Hepatocyte (in vitro differentiated cells): ENCODE measurements around the gene SNX2. TPM values are rescaled to one million over a fixed set of nuclear protein-coding genes. Genes with fewer than 3 reads are reported as not detected.

Experiments
- DNase-seq: peaks from one replicate; pipeline ENCODE4 v3.0.0-alpha.2; 2016; ENCODE audit warnings: low spot score
- H2AFZ ChIP-seq: fragments of 200-600 bp; sonication (generic); 2 replicates; pipeline ENCODE4 v1.6.0; 2016; ENCODE audit warnings: antibody characterized with exemption, mild to moderate bottlenecking
- H3K27ac ChIP-seq: fragments of 200-600 bp; sonication (generic); 2 replicates; pipeline ENCODE4 v1.5.1; 2016; ENCODE audit warnings: mild to moderate bottlenecking
- H3K27me3 ChIP-seq: fragments of 200-600 bp; sonication (generic); 2 replicates; pipeline ENCODE4 v1.6.1; 2016
- H3K36me3 ChIP-seq: fragments of 200-600 bp; sonication (generic); replicated peaks from 2 replicates; pipeline ENCODE4 v1.5.1; 2016; ENCODE audit warnings: low read depth; ENCODE audit not compliant: insufficient read depth
- H3K4me1 ChIP-seq: fragments of 200-600 bp; sonication (generic); 2 replicates; pipeline ENCODE4 v1.5.1; 2016; ENCODE audit warnings: mild to moderate bottlenecking, moderate library complexity; ENCODE audit not compliant: insufficient read depth
- H3K4me2 ChIP-seq: fragments of 200-600 bp; sonication (generic); 2 replicates; pipeline ENCODE4 v1.6.0; 2016
- H3K4me3 ChIP-seq: fragments of 200-600 bp; sonication (generic); 2 replicates; pipeline ENCODE4 v1.5.1; 2016; ENCODE audit warnings: mild to moderate bottlenecking
- H3K79me2 ChIP-seq: fragments of 200-600 bp; sonication (generic); 2 replicates; pipeline ENCODE4 v1.6.0; 2017; ENCODE audit warnings: mild to moderate bottlenecking
- H3K9me2 ChIP-seq: fragments of 200-600 bp; sonication (generic); replicated peaks from 2 replicates; pipeline ENCODE4 v1.6.0; 2017; ENCODE audit warnings: mild to moderate bottlenecking; ENCODE audit not compliant: insufficient read depth
- H3K9me3 ChIP-seq: fragments of 200-600 bp; sonication (generic); 2 replicates; pipeline ENCODE4 v1.5.1; 2016; ENCODE audit warnings: low read depth, mild to moderate bottlenecking
- H4K20me1 ChIP-seq: fragments of 200-600 bp; sonication (generic); 2 replicates; pipeline ENCODE4 v1.6.0; 2016; ENCODE audit warnings: mild to moderate bottlenecking; ENCODE audit not compliant: insufficient read depth, poor library complexity, severe bottlenecking
- CTCF ChIP-seq: fragments of 200-600 bp; sonication (generic); IDR thresholded peaks from 2 replicates; pipeline ENCODE4 v1.5.1; 2016; ENCODE audit warnings: antibody characterized with exemption, mild to moderate bottlenecking; ENCODE audit not compliant: poor library complexity
- EZH2 ChIP-seq: fragments of 200-600 bp; sonication (generic); IDR thresholded peaks from 2 replicates; pipeline ENCODE4 v1.6.1; 2016; ENCODE audit warnings: antibody characterized with exemption, mild to moderate bottlenecking, borderline replicate concordance
- EZH2phosphoT487 ChIP-seq: fragments of 200-600 bp; sonication (generic); IDR thresholded peaks from one replicate; pipeline ENCODE4 v1.6.1; 2018; ENCODE audit warnings: antibody characterized with exemption, mild to moderate bottlenecking, low read depth, moderate library complexity; ENCODE audit not compliant: unreplicated experiment, severe bottlenecking
- WGBS: methylation state at CpG from one replicate; pipeline ENCODE4 v1.1.6; 2016; ENCODE audit warnings: low lambda C conversion rate; ENCODE audit errors: missing lambda C conversion rate; 5-methylcytosine and 5-hydroxymethylcytosine counted together
- polyA plus RNA-seq: library from polyadenylated mRNA; unstranded; fragments of >200 nt; fragmentation: Nextera tagmentation; extraction: Ambion mirVana; gene quantifications from 2 replicates; pipeline ENCODE4 v1.2.1, GENCODE V29; 2016
- total RNA-seq: library from RNA; depleted of rRNA; stranded (reverse); fragments of >200 nt; gene quantifications from 2 replicates; pipeline ENCODE4 v1.2.3, GENCODE V29; 2014

SNX2 gene
- total and polyA plus RNA-seq, 2 experiments from 2014 or later = 99.5 to 107 TPM

- DNase-seq = no peak
- TF ChIP-seq CTCF (no peak), EZH2 (no peak), EZH2phosphoT487 (no peak)
- no peak overlapping the region for H3K27ac ChIP-seq
These were observed 4.4 kb upstream of the SNX2 start for GRCh38 chr5:122770477-122770876.

GRCh38 chr5:122772446-122772845 is 2.4 kb upstream of the SNX2 start:
- Histone ChIP-seq H3K27me3 (no peaks in the 10 kb centered on the region), H2AFZ (no peak overlapping the region), H3K36me3 (no peaks in the 10 kb centered on the region), H3K4me3 (no peak overlapping the region), H3K79me2 (peaks cover 23% of the 10 kb centered on the region), H3K27ac (no peak overlapping the region), H3K4me1 (no peaks in the 10 kb centered on the region), H3K9me3 (no peaks in the 10 kb centered on the region), H4K20me1 (peaks cover 16% of the 10 kb centered on the region), H3K9me2 (no peaks in the 10 kb centered on the region), H3K4me2 (no peak overlapping the region)
- DNase-seq = no peak
- 62% methylated on average over 1 of the region's 1 CpG for WGBS
- TF ChIP-seq EZH2 (no peak), CTCF (no peak)

More at GRCh38 chr5:122770477-122770876, 4.4 kb upstream of the SNX2 start:
- Histone ChIP-seq H3K9me3 (no peaks in the 10 kb centered on the region), H4K20me1 (no peaks in the 10 kb centered on the region), H2AFZ (no peak overlapping the region), H3K27me3 (no peaks in the 10 kb centered on the region), H3K4me3 (no peak overlapping the region), H3K4me2 (no peak overlapping the region), H3K9me2 (no peaks in the 10 kb centered on the region), H3K79me2 (peaks cover 4% of the 10 kb centered on the region), H3K4me1 (no peaks in the 10 kb centered on the region), H3K36me3 (no peaks in the 10 kb centered on the region)
- WGBS = 91% methylated on average over 3 of the region's 3 CpGs

- Histone ChIP-seq H4K20me1 (peaks cover 25% of the 10 kb centered on the region), H3K36me3 (no peaks in the 10 kb centered on the region), H2AFZ (no peak overlapping the region), H3K9me3 (no peaks in the 10 kb centered on the region), H3K79me2 (peaks cover 35% of the 10 kb centered on the region), H3K4me1 (no peaks in the 10 kb centered on the region), H3K9me2 (no peaks in the 10 kb centered on the region), H3K27me3 (no peaks in the 10 kb centered on the region), H3K27ac (peak overlapping the region; percentile 16), H3K4me3 (no peak overlapping the region), H3K4me2 (no peak overlapping the region)
- TF ChIP-seq EZH2phosphoT487 (no peak), CTCF (no peak), EZH2 (no peak)
- 49% methylated on average over 3 of the region's 3 CpGs for WGBS
- DNase-seq = no peak
These were observed 1.3 kb upstream of the SNX2 start for GRCh38 chr5:122773619-122774018.

GRCh38 chr5:122774519-122774860 is 390 bp upstream of the SNX2 start:
- Histone ChIP-seq H3K4me2 (peak overlapping the region; percentile 83), H4K20me1 (peaks cover 32% of the 10 kb centered on the region), H3K9me2 (no peaks in the 10 kb centered on the region), H3K27me3 (no peaks in the 10 kb centered on the region), H3K9me3 (no peaks in the 10 kb centered on the region), H3K4me3 (peak overlapping the region; percentile 44), H3K4me1 (no peaks in the 10 kb centered on the region), H2AFZ (peak overlapping the region; percentile 95), H3K36me3 (no peaks in the 10 kb centered on the region), H3K27ac (peak overlapping the region; percentile 86), H3K79me2 (peaks cover 44% of the 10 kb centered on the region)
- no peak for DNase-seq
- no peak for TF ChIP-seq EZH2
- WGBS = 45% methylated on average over 8 of the region's 8 CpGs
